ENCODE results near the gene SLC38A5. TPM values are rescaled to one million over a fixed set of nuclear protein-coding genes. Genes with fewer than 3 reads are reported as not detected.

SLC38A5 gene
- total and polyA plus RNA-seq, 2 experiments from 2014 or later = not detected

DNA sequence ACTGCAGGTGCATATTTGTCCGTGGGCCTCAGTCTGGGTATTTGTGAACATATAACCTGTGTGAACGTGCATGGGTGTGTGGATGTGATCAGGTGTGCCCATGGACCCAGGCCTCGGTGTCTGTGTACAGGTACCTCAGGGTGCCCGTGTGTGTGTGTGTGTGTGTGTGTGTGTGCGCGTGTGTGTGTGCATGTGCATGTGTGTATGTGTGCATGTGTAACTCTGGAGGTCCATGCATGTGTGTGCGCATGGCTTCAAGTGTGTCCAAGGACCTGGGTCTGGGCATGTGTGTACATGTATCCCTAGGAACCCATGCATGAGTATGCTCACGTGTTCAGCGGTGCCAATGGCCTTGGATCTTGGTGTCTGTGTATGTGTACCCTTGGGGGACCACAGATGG is 21.7 kb upstream of the SLC38A5 start:
- Histone ChIP-seq H3K9me3 (ENCODE audit: low read depth) (no peaks in the 10 kb centered on the region), H3K36me3 (no peaks in the 10 kb centered on the region), H3K4me3 (no peak overlapping the region), H3K27me3 (no peaks in the 10 kb centered on the region), H3K27ac (no peak overlapping the region), H3K4me1 (ENCODE audit: low read depth) (no peaks in the 10 kb centered on the region)
- DNase-seq (ENCODE audit: low read depth in 1 of 2, low spot score in 1 of 2) = no peak
- TF ChIP-seq, protein P1, sequence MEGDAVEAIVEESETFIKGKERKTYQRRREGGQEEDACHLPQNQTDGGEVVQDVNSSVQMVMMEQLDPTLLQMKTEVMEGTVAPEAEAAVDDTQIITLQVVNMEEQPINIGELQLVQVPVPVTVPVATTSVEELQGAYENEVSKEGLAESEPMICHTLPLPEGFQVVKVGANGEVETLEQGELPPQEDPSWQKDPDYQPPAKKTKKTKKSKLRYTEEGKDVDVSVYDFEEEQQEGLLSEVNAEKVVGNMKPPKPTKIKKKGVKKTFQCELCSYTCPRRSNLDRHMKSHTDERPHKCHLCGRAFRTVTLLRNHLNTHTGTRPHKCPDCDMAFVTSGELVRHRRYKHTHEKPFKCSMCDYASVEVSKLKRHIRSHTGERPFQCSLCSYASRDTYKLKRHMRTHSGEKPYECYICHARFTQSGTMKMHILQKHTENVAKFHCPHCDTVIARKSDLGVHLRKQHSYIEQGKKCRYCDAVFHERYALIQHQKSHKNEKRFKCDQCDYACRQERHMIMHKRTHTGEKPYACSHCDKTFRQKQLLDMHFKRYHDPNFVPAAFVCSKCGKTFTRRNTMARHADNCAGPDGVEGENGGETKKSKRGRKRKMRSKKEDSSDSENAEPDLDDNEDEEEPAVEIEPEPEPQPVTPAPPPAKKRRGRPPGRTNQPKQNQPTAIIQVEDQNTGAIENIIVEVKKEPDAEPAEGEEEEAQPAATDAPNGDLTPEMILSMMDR (IDR thresholded peaks at IDR 0.05; ENCODE audit: low read depth, low read length) = no peak

DNA sequence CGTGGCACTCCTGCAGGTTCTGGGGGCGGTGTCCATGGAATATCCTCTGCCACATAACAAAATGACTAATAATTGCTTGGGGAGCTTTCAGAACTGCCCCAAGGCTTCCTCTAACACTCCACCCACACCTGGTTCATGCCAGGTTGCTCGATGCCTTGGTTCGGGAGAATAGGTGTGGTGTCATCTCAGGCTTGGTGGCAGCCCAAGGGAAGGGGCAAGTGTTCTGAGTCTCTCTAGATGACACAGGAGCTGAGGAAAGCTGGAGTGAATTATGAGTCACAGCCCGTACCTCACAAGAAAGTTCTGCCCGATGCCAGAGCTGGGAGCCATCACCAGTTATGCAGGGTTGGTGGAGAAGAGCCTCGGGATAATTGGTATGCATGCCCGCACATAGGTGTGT is 20.6 kb upstream of the SLC38A5 start:
- H3K4me1 ChIP-seq (ENCODE audit: low read depth) = no peaks in the 10 kb centered on the region
- no peaks in the 10 kb centered on the region for H3K9me3 ChIP-seq (ENCODE audit: low read depth)
- no peaks in the 10 kb centered on the region for H3K36me3 ChIP-seq
- H3K27ac ChIP-seq = no peak overlapping the region
- H3K4me3 ChIP-seq = no peak overlapping the region
- TF ChIP-seq, protein P1 (IDR thresholded peaks at IDR 0.05; ENCODE audit: low read depth, low read length) = no peak
- DNase-seq (ENCODE audit: low read depth in 1 of 2, low spot score in 1 of 2) = no peak
- no peaks in the 10 kb centered on the region for H3K27me3 ChIP-seq

DNA sequence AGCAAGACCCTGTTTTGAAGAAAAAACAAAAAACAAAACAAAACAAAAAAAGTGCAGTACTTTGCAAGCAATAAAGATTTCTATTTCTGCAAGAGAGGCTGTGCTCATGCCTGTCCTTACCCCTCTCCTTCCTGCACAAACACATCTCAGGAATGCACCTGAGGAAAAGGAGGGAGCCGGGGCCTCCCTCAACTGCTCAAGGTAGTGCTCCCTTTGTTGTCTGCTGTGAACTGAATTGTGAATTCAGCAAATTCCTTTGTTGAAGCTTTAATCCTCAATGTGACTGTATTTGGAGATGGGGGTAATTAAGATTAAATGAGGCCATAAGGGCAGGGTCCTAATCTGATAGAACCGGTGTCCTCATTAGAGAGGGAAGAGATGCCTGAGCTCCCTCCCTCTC is 19.8 kb upstream of the SLC38A5 start:
- DNase-seq (ENCODE audit: low read depth in 1 of 2, low spot score in 1 of 2) = no peak
- Histone ChIP-seq H3K9me3 (ENCODE audit: low read depth) (no peaks in the 10 kb centered on the region), H3K4me3 (no peak overlapping the region), H3K36me3 (no peaks in the 10 kb centered on the region), H3K27me3 (no peaks in the 10 kb centered on the region), H3K27ac (no peak overlapping the region), H3K4me1 (ENCODE audit: low read depth) (no peaks in the 10 kb centered on the region)
- TF ChIP-seq, protein P1 (IDR thresholded peaks at IDR 0.05; ENCODE audit: low read depth, low read length) = no peak

DNA sequence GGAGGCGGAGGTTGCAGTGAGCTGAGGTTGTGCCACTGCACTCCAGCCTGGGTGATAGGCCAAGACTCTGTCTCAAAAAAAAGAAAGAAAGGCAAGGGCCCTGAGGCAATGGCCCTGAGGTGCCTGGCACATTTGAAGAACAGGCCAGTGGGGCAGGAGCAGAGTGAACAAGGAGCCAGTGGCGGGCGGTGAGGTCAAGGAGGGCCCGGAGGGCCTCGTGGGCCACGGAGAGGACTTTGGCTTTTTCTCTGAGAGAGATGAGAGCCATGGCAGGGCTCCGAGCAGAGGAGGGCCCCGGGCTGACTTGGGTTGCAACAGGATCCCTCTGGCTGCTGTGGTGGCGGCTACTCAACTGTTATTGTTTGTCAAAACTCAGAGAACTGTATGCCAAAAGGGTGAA is 19.2 kb upstream of the SLC38A5 start:
- no peaks in the 10 kb centered on the region for H3K27me3 ChIP-seq
- TF ChIP-seq, protein P1 (IDR thresholded peaks at IDR 0.05; ENCODE audit: low read depth, low read length) = no peak

GRCh38 chrX:48488034-48488433 is 18.0 kb upstream of the SLC38A5 start:
- Histone ChIP-seq H3K36me3 (no peaks in the 10 kb centered on the region), H3K9me3 (ENCODE audit: low read depth) (no peaks in the 10 kb centered on the region), H3K4me3 (no peak overlapping the region), H3K27ac (no peak overlapping the region), H3K4me1 (ENCODE audit: low read depth) (no peaks in the 10 kb centered on the region), H3K27me3 (no peaks in the 10 kb centered on the region)
- TF ChIP-seq, protein P1 (IDR thresholded peaks at IDR 0.05; ENCODE audit: low read depth, low read length) = no peak
- DNase-seq (ENCODE audit: low read depth in 1 of 2, low spot score in 1 of 2) = no peak

More for the DNA sequence above, 19.2 kb upstream of the SLC38A5 start:
- Histone ChIP-seq H3K4me3 (no peak overlapping the region), H3K27ac (no peak overlapping the region), H3K36me3 (no peaks in the 10 kb centered on the region), H3K9me3 (ENCODE audit: low read depth) (no peaks in the 10 kb centered on the region), H3K4me1 (ENCODE audit: low read depth) (no peaks in the 10 kb centered on the region)
- DNase-seq (ENCODE audit: low read depth in 1 of 2, low spot score in 1 of 2) = no peak

- DNase-seq (ENCODE audit: low read depth in 1 of 2, low spot score in 1 of 2) = peak in 1 of 2 donors; percentile 90
- TF ChIP-seq, protein P1 (IDR thresholded peaks at IDR 0.05; ENCODE audit: low read depth, low read length) = no peak
- Histone ChIP-seq H3K9me3 (ENCODE audit: low read depth) (no peaks in the 10 kb centered on the region), H3K4me1 (ENCODE audit: low read depth) (no peaks in the 10 kb centered on the region), H3K36me3 (no peaks in the 10 kb centered on the region), H3K4me3 (no peak overlapping the region), H3K27ac (no peak overlapping the region), H3K27me3 (no peaks in the 10 kb centered on the region)
Measured at GRCh38 chrX:48487362-48487798, 17.3 kb upstream of the SLC38A5 start.

Data from cardiac muscle cell (in vitro differentiated cells and primary cell).